A673 (cell line): ENCODE data around the gene FOLR2.

Experiments
- CTCF ChIP-seq: fragments of 300-800, 200-600 bp; sonication (generic); conservative IDR thresholded peaks from 2 replicates; pipeline ENCODE4 v1.5.1; 2017; ENCODE audit warnings: low read depth, mild to moderate bottlenecking, antibody characterized with exemption, low read length, moderate library complexity, mixed read lengths
- EZH2 ChIP-seq: fragments of 200-600 bp; sonication (generic); IDR thresholded peaks from 2 replicates; pipeline ENCODE4 v1.6.1; 2017; ENCODE audit warnings: borderline replicate concordance, low read depth, mild to moderate bottlenecking, mixed read lengths, antibody characterized with exemption, low read length; ENCODE audit not compliant: poor library complexity, severe bottlenecking

DNA sequence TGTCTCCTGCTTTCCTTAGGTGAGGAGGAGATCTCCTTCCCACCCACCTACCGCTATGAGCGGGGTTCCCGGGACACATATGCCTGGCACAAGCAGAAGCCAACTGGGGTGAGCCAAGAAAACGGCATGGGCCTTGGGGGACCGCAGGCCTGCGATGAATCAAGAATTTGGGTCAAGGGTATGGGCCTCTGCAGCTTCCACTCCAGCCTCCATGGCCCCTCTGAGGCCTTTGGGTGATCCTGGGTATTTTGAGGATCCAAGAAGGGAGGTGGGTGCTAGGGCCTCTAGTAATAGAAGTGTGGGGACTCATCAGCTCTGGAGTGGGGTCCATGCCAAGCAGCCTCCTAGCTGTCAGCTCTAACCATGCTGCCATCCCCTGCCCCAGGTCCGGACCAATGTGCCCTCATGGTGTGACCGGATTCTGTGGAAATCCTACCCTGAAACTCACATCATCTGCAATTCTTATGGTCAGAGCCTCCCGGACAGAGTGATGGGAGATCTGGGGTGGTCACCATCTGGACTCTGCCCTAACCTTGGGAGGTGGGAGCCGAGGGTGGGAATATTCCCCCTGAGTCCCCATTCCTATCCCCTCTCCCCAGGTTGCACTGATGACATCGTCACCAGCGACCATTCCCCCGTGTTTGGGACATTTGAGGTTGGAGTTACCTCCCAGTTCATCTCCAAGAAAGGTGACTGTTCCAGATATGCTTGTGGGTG, 16.6 kb downstream of the FOLR2 start:
- TF ChIP-seq EZH2 (no peak), CTCF (no peak)
